Right ventricle myocardium superior (tissue), 1 donor: ENCODE data around the gene OSBPL10. TPM values are rescaled to one million over a fixed set of nuclear protein-coding genes. Genes with fewer than 3 reads are reported as not detected.
A peak's percentile ranks its signal among the peaks of the same experiment; 100 is the strongest.
"Not testable (repeated sequence)": the region's sequence is repeated elsewhere in the genome, so short reads cannot be mapped to it uniquely, and the experiment has no call there.

Source experiments
- ATAC-seq: fragments of 200-7000 bp; cut with Tn5 transposase; one replicate; pipeline ENCODE4 v1.9.1; 2020; ENCODE audit warnings: mild to moderate bottlenecking; ENCODE audit not compliant: poor library complexity
- DNase-seq: peaks from one replicate; pipeline ENCODE4 v3.0.0-alpha.2; 2020
- intact Hi-C: fragments of 100-400 bp; cut with DNase I; formaldehyde crosslinking; loops from one replicate; pipeline ENCODE4 v1.11.2; 2022
- total RNA-seq: library from RNA; stranded (reverse); fragmentation: NEBNext Ultra II Directional; extraction: Animal tissue kit (Norgen Biotek cat#: 25700); gene quantifications from one replicate; pipeline ENCODE4 v1.2.1, GENCODE V29; 2021
- donor health status: DM: no; HTN: yes; CAD: no; lungs with severe emphysema.

OSBPL10 gene
- total RNA-seq, 1 donor from 2014 or later, result 5.1 TPM

- intact Hi-C loops, result no loop called here
- no peak for ATAC-seq
- no peak for DNase-seq
Measured at GRCh38 chr3:31996195-31996594, 15.1 kb upstream of the OSBPL10 start.

- DNase-seq, intact Hi-C loops, ATAC-seq: not testable (repeated sequence)
Measured at GRCh38 chr3:31995026-31995425, 14.0 kb upstream of the OSBPL10 start.

- intact Hi-C loops, result no loop called here
- no peak for ATAC-seq
Measured at GRCh38 chr3:31993843-31994242, 12.8 kb upstream of the OSBPL10 start.

GRCh38 chr3:31992995-31993394, 11.9 kb upstream of the OSBPL10 start:
- DNase-seq, ATAC-seq, intact Hi-C loops: not testable (repeated sequence)

More at GRCh38 chr3:31993843-31994242, 12.8 kb upstream of the OSBPL10 start:
- no peak for DNase-seq

GRCh38 chr3:31988271-31988670, 7.2 kb upstream of the OSBPL10 start:
- intact Hi-C loops, result no loop called here
- DNase-seq (no peak), ATAC-seq (no peak)

- DNase-seq (no peak), ATAC-seq (no peak)
- intact Hi-C loops, result no loop called here
Measured at GRCh38 chr3:31985831-31986230, 4.8 kb upstream of the OSBPL10 start.

- intact Hi-C loops, result no loop called here
- ATAC-seq (no peak), DNase-seq (no peak)
Measured at GRCh38 chr3:31984321-31984720, 3.3 kb upstream of the OSBPL10 start.

GRCh38 chr3:31980530-31981205, 394 bp downstream of the OSBPL10 start:
- DNase-seq, result peak; percentile 70
- peak; percentile 67 for ATAC-seq
- intact Hi-C loops, result no loop called here

GRCh38 chr3:31979001-31979697, 1.9 kb downstream of the OSBPL10 start:
- ATAC-seq (no peak), DNase-seq (no peak)
- intact Hi-C loops, result no loop called here

GRCh38 chr3:31978553-31978952, 2.5 kb downstream of the OSBPL10 start:
- no peak for ATAC-seq
- no peak for DNase-seq
- intact Hi-C loops, result no loop called here

- ATAC-seq (no peak), DNase-seq (no peak)
- intact Hi-C loops, result no loop called here
Measured at GRCh38 chr3:31977736-31978135, 3.3 kb downstream of the OSBPL10 start.

- no peak for ATAC-seq
Measured at GRCh38 chr3:31976302-31976701, 4.8 kb downstream of the OSBPL10 start.

GRCh38 chr3:31974964-31975363, 6.1 kb downstream of the OSBPL10 start:
- ATAC-seq, result no peak
- intact Hi-C loops, result no loop called here
- no peak for DNase-seq

More at GRCh38 chr3:31976302-31976701, 4.8 kb downstream of the OSBPL10 start:
- no peak for DNase-seq
- intact Hi-C loops, result no loop called here

GRCh38 chr3:31974471-31974870, 6.6 kb downstream of the OSBPL10 start:
- intact Hi-C loops, result no loop called here
- no peak for ATAC-seq
- DNase-seq, result no peak

GRCh38 chr3:31973837-31974236, 7.2 kb downstream of the OSBPL10 start:
- no peak for ATAC-seq

GRCh38 chr3:31973081-31973480, 8.0 kb downstream of the OSBPL10 start:
- ATAC-seq (no peak), DNase-seq (no peak)
- intact Hi-C loops, result no loop called here

More at GRCh38 chr3:31973837-31974236, 7.2 kb downstream of the OSBPL10 start:
- intact Hi-C loops, result no loop called here
- DNase-seq, result no peak

GRCh38 chr3:31971607-31972006, 9.5 kb downstream of the OSBPL10 start:
- intact Hi-C loops, result no loop called here
- ATAC-seq, result no peak
- no peak for DNase-seq

- peak; percentile 56 for ATAC-seq
- intact Hi-C loops, result no loop called here
- no peak for DNase-seq
Measured at GRCh38 chr3:31968927-31969418, 12.1 kb downstream of the OSBPL10 start.

GRCh38 chr3:31968369-31968926, 12.6 kb downstream of the OSBPL10 start:
- DNase-seq, result no peak
- intact Hi-C loops, result no loop called here
- no peak for ATAC-seq

GRCh38 chr3:31967592-31967991, 13.5 kb downstream of the OSBPL10 start:
- intact Hi-C loops, result no loop called here
- DNase-seq (no peak), ATAC-seq (no peak)
